Gastrocnemius medialis (tissue), 4 donors: ENCODE measurements around the gene LARP1.

Experiments
- POLR2A ChIP-seq, 2 donors: fragments of 450-650 bp; IDR thresholded peaks; one replicate each; pipeline ENCODE4 v1.6.1; 2017; ENCODE audit warnings: antibody characterized with exemption in 2 of 2, mild to moderate bottlenecking in 2 of 2, moderate library complexity in 2 of 2
- TF ChIP-seq, protein P1 (sequence below), 5 experiments: fragments of 450-650 bp in 3 of 5; fragments of 200-600 bp in 2 of 5; sonication (generic) in 2 of 5; IDR thresholded peaks in 4 of 5; conservative IDR thresholded peaks in 1 of 5; 1 replicate in 4 of 5; 2 replicates in 1 of 5; pipeline ENCODE4 v1.5.1; 2016 to 2019; ENCODE audit warnings: antibody characterized with exemption in 5 of 5, mild to moderate bottlenecking in 3 of 5, moderate library complexity in 3 of 5

DNA sequence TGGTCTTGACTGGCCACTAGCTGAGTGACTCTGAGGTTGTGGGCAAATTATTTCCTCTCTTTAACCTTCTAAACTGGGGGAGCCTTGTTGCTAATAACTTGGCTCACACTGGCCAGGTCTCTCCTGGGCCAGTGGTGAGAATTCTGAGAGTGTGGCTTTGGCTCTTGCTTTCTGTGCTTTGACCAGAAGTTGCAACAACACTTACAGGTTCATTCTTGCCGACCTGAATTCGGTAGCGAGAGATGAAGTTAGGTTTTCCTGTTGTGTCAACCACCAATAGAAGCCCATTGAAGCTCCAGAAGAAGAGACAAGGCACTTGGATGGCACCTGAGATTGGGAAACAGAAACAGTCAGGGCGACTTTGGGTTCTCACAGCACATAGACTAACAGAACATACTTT is 75.4 kb downstream of the LARP1 start:
- TF ChIP-seq, protein P1, sequence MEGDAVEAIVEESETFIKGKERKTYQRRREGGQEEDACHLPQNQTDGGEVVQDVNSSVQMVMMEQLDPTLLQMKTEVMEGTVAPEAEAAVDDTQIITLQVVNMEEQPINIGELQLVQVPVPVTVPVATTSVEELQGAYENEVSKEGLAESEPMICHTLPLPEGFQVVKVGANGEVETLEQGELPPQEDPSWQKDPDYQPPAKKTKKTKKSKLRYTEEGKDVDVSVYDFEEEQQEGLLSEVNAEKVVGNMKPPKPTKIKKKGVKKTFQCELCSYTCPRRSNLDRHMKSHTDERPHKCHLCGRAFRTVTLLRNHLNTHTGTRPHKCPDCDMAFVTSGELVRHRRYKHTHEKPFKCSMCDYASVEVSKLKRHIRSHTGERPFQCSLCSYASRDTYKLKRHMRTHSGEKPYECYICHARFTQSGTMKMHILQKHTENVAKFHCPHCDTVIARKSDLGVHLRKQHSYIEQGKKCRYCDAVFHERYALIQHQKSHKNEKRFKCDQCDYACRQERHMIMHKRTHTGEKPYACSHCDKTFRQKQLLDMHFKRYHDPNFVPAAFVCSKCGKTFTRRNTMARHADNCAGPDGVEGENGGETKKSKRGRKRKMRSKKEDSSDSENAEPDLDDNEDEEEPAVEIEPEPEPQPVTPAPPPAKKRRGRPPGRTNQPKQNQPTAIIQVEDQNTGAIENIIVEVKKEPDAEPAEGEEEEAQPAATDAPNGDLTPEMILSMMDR (IDR thresholded peaks at IDR 0.05 in 4 of 5, conservative IDR thresholded peaks at IDR 0.05 in 1 of 5) = no peak
- no peak for TF ChIP-seq POLR2A (IDR thresholded peaks at IDR 0.05)
